Mononuclear cell (primary cell): ENCODE results near the gene NDUFS1. TPM values are rescaled to one million over a fixed set of nuclear protein-coding genes. Genes with fewer than 3 reads are reported as not detected.
"Not testable (repeated sequence)": the region's sequence is repeated elsewhere in the genome, so short reads cannot be mapped to it uniquely, and the experiment has no call there.

Experiments
- H3K27me3 ChIP-seq: 2 replicates; pipeline ENCODE4 v1.6.0; 2011; ENCODE audit warnings: low read length, control low read depth; ENCODE audit not compliant: insufficient read depth
- H3K4me1 ChIP-seq: 2 replicates; pipeline ENCODE4 v1.5.1; 2011; ENCODE audit warnings: mild to moderate bottlenecking, low read length, control low read depth; ENCODE audit not compliant: insufficient read depth
- H3K4me3 ChIP-seq: 2 replicates; pipeline ENCODE4 v1.5.1; 2011; ENCODE audit warnings: mild to moderate bottlenecking, low read length, moderate library complexity
- H3K9me3 ChIP-seq: 2 replicates; pipeline ENCODE4 v1.5.1; 2011; ENCODE audit warnings: low read depth, mild to moderate bottlenecking, control low read depth, low read length
- total RNA-seq: library from RNA; depleted of rRNA; stranded (reverse); fragments of >200 nt; gene quantifications from one replicate; pipeline ENCODE4 v1.2.3, GENCODE V29; 2012

NDUFS1 gene
- total RNA-seq, 1 donor, result 41.1 TPM

DNA sequence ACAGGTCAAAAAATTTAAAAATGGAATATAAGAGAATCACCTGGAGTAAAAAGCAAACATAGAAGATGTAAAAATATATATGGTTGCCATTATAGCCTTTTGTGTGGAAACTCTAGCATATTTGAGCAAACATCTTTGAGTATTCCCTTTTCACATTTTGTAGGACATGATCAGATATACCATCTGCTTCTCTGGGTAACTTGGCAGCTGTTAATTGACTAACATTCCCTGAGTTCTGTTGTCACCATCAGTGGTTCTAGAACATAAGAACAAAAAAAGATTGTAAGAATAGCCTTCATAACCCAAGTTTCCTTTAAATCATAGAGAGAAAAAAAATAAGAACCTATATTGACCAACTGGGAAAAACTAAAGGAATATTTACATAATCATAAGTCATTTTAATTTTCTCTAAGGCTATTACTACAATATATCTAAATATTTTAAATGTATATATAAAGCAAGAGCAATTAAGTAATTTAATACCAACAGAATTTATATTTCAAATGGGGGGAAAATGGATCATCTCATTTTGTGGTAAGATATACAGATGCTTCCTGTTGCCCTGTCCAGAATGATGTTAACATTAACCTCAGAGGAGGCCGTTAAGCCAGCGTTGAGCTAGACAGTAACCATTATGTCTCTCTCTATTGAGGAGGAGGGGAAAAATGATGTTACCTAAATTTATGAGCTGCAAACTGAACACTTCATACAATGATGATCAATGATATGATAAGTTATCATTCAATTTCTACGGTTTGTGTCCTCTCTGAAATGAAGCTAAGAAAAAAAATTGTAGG lies 63.5 kb downstream of the NDUFS1 start:
- H3K4me3 ChIP-seq, result no peak overlapping the region
- H3K9me3 ChIP-seq, result no peaks in the 10 kb centered on the region
- peaks cover 15% of the 10 kb centered on the region for H3K4me1 ChIP-seq
- no peaks in the 10 kb centered on the region for H3K27me3 ChIP-seq

DNA sequence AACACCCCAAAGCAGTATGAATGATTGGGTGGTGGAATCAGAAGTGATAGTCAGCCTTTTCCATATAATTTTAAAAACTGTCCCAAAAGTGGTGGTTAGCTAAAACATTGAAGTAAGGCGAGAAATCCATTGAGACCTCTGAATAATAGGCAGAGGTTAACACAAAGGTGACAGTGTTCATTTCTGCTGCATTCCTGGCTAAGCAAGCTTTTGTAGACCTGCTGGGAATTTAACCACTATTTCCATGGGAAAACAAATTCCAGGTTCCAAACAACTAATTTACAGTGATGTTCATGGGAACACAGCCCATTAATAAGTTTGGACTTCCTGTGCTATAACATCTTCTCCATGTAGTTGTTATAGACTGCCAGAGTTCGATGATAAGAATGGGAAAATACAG lies 66.9 kb downstream of the NDUFS1 start:
- Histone ChIP-seq H3K4me1 (peaks cover 19% of the 10 kb centered on the region), H3K27me3 (no peaks in the 10 kb centered on the region), H3K4me3 (no peak overlapping the region), H3K9me3 (no peaks in the 10 kb centered on the region)

DNA sequence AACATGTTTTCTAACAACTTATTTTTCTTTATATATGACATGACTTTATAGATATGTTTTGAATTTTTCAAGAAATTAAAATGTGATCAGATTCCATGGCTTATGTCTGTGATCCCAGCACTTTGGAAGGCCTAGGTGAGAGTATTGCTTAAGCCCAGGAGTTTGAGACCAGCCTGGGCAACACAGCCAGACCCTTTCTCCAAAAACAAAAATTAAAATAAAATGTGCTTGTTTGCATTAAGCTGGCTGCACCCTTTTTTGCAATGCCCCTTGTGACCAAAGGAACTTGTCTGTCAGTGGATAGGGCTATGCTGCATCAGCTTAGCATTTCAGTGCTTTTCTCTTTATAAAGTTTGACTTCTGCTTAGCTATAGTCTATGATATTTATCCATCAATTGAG lies 71.0 kb downstream of the NDUFS1 start:
- no peaks in the 10 kb centered on the region for H3K27me3 ChIP-seq
- no peak overlapping the region for H3K4me3 ChIP-seq
- H3K9me3 ChIP-seq, result no peaks in the 10 kb centered on the region
- peaks cover 35% of the 10 kb centered on the region for H3K4me1 ChIP-seq

- H3K4me1 ChIP-seq, result peaks cover 42% of the 10 kb centered on the region
- no peaks in the 10 kb centered on the region for H3K9me3 ChIP-seq
- H3K27me3 ChIP-seq, result no peaks in the 10 kb centered on the region
- peak overlapping the region; percentile 80 for H3K4me3 ChIP-seq
These were observed 72.4 kb downstream of the NDUFS1 start for GRCh38 chr2:206086716-206087350.

DNA sequence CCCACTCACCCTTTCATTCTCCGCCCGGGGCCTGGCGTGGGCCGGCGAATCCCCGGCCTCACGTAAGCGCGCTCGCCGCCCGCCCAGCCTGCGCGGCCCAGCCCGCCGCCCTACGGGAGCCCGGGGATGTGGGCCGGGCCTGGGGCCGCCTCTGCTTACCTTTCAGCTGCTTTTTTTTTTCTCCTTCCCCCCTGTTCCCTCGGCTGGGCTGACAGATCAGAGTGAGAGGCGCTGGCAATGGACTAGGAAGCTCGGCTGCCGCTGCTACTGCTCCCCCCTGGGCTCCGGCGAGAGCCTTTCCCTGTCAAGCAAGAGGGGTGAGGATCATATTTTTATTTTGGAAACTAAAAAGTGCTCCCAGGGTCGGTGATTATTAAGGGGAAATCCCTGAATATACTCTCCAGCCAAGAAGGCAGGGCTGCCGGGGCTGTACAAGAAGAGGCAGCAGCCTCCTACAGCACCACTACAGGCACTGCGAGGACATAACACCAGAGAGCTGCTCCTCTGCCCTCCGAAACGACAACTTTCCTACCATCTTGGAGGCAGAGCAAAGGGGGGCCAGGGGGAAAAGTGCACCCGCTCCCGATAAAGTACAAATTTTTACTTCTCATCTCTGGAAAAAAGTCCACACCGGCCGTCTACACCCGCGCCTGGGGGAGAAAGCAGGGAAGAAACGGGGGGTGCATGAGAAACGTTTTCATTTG lies 73.3 kb downstream of the NDUFS1 start, which contains the start of gene INO80D:
TSS of gene INO80D (minus strand) at position 433 of the 704 bp plus-strand sequence. CDS start 23,158 bp downstream, outside the sequence.
- Histone ChIP-seq H3K27me3 (no peaks in the 10 kb centered on the region), H3K4me3 (peak within 1 kb of the TSS; percentile 80), H3K9me3 (no peaks in the 10 kb centered on the region), H3K4me1 (peaks cover 42% of the 10 kb centered on the region)

DNA sequence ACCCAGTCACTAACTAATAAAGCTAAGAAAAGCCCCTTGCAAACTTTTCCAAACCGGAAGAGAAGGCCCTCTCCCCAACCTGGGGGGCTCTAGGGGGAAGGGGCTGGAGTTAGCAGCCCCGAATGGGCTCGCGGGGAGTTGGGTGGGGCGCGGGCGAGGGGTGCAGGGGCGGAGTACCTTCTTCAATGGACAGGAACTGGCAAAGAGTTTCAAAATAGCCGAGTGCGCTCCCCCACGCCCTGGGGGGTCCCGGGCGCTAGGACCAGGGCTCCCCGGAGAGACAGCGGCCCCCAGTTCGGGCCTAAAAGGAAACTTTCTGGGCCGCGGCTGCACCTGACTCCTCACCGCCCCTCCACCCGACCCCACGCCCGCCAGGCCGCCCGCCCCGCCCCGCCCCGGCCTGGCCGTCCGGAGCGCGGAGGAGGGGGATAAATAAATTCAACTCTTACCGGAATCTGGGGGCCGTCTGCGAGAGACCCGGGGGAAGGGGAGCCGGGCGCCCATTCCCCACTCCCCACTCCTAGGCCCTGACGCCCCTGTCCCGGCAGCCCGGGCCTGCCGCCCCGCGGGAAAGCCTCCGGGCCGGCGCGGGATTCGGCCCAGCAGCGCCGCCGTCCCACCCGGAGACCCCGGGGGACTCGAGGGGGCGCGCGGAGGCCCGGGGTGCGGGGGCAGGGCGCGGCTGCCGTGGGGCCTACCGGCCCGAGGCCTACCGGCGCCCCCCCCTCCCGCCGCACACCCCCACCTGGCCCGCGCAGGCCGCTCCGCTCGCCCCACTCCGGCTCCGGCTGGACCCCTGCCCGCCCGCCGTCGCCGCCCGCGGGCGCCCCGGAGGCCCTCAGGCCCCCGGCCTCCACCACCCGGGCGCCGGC lies 74.1 kb downstream of the NDUFS1 start:
- no peaks in the 10 kb centered on the region for H3K9me3 ChIP-seq
- peak overlapping the region; percentile 80 for H3K4me3 ChIP-seq
- H3K27me3 ChIP-seq, result no peaks in the 10 kb centered on the region
- peaks cover 42% of the 10 kb centered on the region for H3K4me1 ChIP-seq

DNA sequence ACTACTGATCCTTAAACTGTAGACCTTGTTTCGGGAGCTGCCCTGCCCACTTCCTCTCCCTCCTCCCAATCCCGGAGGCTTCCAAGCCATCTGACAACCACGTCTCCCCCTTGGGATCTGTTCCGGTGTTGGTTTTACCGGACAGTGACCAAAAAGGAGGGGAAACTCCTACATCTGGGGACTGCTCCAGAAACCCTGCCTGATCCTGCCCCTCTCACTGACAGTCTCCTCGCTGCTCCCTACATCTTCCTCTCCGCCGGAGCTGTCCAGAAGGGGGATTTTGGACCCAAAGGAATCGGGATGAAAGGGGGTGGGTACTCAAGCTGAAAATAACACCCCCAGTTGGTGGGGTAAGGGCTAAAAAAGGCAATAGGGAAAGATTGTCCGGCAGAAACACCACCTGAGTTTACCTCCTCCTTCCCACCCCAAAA lies 74.8 kb downstream of the NDUFS1 start:
- peak overlapping the region; percentile 80 for H3K4me3 ChIP-seq
- H3K27me3 ChIP-seq, result no peaks in the 10 kb centered on the region
- H3K4me1 ChIP-seq, result peaks cover 42% of the 10 kb centered on the region
- H3K9me3 ChIP-seq, result no peaks in the 10 kb centered on the region

DNA sequence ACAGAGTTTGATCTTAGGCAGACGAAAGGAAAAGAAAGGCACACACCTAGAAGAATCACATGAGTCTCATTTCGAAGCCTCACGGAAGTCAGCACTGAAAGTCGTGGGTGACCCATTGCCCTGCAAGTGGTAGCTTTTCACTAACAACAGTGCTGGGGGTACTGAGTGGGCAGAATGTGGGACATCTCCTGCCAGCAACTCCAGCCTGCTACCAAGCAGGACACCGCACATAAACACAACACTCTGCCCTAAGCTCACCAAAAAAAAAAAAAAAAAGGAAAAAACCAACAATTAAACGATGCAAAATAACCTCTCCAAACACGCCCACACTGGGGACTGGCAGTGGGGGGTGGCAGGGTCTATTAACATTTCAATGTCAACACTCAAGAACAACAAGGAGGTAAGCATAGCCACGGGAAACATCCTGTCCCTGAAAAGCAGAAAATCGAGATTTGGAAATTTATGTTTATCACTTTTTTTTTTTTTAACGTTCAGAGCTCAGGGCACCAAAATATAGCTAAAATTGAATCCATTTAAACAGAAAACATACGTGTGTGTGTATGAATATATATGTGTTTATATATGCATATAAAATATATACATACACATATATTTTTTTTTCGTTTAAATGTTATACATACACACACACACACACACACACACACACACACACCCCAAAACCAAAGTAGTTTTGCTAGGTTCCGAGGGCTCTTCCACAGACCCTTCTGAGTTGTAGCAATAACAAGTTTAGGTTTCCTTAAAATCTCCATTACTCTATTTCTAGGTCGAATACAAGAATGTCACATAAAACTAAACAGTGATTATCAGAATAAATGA lies 75.4 kb downstream of the NDUFS1 start:
- peaks cover 40% of the 10 kb centered on the region for H3K4me1 ChIP-seq
- H3K27me3 ChIP-seq, result no peaks in the 10 kb centered on the region
- H3K4me3 ChIP-seq, result peak overlapping the region; percentile 80
- H3K9me3 ChIP-seq, result no peaks in the 10 kb centered on the region

DNA sequence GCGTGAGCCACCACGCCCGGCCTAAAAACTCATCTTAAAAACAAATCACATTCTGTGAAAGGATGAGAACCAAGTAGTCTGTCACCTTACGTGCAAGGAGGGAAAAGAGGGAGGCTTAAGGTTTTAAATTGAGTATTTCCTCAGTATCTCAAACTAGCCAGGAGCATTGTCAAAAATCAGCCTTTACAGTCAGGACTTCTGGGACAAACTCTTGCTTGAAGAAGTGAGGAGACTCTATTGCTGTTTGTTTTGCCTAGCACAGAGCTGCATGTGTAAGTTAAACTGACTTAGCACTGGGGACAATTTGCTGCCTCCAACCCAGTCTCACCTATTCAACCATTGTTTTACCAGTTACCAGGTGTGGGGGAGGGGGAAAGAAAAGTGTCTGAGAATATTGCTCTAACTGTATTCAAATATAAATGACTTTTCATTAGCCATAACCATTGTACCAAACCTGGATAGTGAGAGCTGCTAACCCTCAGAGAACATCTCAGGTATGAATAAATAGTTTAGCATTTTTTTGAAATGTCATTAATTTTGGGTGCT lies 76.9 kb downstream of the NDUFS1 start:
- peaks cover 30% of the 10 kb centered on the region for H3K4me1 ChIP-seq
- H3K27me3 ChIP-seq, result no peaks in the 10 kb centered on the region
- no peaks in the 10 kb centered on the region for H3K9me3 ChIP-seq
- no peak overlapping the region for H3K4me3 ChIP-seq

- Histone ChIP-seq H3K4me1 (peaks cover 23% of the 10 kb centered on the region), H3K4me3 (no peak overlapping the region), H3K27me3 (no peaks in the 10 kb centered on the region), H3K9me3 (no peaks in the 10 kb centered on the region)
These were observed 78.3 kb downstream of the NDUFS1 start for GRCh38 chr2:206080927-206081326.

DNA sequence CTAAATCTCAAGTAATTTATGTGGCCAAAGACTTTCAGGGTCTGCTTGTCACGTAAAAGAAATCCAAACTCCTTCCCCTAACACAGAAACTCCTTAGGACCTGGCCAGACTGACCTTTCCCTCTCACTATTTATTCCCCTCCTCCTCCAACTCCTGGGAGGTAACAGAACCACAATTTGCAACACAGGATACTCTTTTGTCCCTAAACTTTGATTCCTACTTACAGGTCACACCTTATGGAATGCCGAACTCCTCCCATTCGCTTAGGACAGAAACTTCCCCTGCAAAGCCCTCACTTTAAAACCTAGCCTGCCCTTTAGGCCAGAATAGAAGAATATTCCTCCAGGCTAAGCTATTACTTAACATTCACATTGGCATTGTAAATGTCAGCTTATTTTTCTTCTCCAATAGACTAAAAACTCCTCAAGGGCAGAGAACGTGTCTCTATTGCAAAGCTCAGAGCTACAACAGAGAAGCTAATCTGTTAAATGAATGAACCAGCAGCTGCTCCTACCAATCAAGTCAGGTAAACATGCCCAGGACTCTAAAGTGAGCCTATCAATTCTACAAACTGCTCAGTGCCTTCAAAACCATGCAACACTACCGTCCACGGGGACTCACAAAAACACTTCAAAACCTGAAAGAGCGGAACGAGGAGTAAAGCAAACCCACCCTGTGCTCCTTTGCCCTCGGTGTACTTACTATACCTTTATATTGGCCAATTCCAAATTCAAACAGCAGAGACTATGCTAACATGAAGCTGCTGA lies 79.4 kb downstream of the NDUFS1 start:
- Histone ChIP-seq H3K4me3 (no peak overlapping the region), H3K27me3 (no peaks in the 10 kb centered on the region), H3K4me1 (peaks cover 23% of the 10 kb centered on the region), H3K9me3 (no peaks in the 10 kb centered on the region)

DNA sequence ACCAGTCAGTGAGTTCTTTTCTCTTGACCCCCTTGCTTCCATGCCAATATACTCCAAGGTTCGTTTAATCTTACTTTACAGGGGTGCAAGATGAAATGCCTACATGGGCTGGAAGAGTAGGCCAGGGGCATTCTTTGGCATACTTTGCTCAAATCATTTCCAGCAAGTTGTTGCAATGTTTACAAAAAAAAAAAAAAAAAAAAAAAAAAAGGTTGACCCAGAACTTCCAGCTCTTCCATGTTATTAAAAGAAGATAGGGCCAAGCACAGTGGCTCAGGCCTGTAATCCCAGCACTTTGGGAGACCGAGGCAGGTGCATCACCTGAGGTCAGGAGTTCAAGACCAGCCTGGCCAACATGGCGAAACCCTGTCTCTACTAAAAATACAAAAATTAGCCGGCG lies 81.4 kb downstream of the NDUFS1 start:
- not testable (repeated sequence) for H3K9me3 ChIP-seq, H3K4me3 ChIP-seq, H3K27me3 ChIP-seq
- peaks cover 20% of the 10 kb centered on the region for H3K4me1 ChIP-seq

DNA sequence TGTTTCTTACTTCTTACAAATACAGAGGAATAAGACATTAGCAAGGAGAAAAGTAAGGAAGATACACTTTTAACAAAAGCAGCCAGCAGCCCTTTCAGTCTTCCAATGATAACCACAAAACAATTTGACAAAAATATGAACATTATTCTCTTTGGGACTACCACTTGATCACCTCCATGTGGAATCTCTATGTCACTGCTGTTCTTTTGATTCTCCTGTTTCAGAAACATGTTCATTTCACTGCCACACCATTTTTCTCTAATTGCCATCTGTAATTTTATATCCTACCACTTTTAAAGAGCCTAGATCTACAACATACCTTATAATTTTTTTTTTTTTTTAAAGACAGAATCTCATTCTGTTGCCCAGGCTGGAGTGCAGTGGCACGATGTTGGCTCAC lies 84.1 kb downstream of the NDUFS1 start:
- Histone ChIP-seq H3K4me1 (peaks cover 16% of the 10 kb centered on the region), H3K9me3 (no peaks in the 10 kb centered on the region), H3K27me3 (no peaks in the 10 kb centered on the region), H3K4me3 (no peak overlapping the region)
